ENCODE data around the gene PDE11A. TPM values are rescaled to one million over a fixed set of nuclear protein-coding genes. Genes with fewer than 3 reads are reported as not detected.

PDE11A gene
- total RNA-seq, 2 donors from 2014 or later = 1.5 to 1.9 TPM

DNA sequence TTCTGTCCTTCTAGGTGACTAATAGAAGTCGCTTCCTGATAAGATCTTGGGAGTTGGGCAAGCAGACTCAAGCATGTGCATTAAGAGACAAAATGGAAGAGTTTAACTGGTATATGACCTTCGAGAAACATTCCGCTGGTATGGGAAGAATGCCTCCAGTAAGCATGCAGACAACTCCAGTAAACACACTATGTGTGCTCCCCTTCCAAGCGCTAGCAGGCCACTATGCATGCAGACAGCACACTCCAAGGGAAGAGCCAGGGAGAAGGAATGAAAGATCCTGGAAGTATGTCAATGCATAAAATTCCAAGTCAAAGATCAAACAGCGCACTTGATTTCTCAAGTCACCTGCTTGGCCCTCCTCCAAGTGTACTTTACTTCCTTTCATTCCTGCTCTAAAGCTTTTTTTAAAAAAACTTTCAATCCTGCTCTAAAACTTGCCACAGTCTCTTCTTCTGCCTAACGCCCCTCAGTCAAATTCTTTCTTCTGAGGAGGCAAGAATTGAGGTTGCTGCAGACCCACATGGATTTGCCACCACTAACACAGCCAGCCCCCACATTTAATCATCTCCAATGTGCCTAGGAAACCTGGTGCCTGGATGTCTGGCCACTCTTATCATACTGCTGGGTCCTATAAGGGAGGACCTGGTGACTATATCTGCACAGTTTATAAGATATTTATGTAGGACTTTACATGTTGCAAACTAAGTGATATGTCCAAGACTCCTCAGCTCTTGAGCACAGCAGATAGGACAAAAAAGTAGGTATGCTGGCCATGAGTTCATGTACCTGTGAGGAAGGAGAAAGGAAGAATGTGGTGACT, 239.8 kb downstream of the PDE11A start:
- peaks cover 6% of the 10 kb centered on the region for H3K36me3 Mint-ChIP-seq (ENCODE audit: low read depth)
- H3K27ac ChIP-seq (ENCODE audit: low read depth, low read length) = no peak overlapping the region
- TF ChIP-seq, protein P1, sequence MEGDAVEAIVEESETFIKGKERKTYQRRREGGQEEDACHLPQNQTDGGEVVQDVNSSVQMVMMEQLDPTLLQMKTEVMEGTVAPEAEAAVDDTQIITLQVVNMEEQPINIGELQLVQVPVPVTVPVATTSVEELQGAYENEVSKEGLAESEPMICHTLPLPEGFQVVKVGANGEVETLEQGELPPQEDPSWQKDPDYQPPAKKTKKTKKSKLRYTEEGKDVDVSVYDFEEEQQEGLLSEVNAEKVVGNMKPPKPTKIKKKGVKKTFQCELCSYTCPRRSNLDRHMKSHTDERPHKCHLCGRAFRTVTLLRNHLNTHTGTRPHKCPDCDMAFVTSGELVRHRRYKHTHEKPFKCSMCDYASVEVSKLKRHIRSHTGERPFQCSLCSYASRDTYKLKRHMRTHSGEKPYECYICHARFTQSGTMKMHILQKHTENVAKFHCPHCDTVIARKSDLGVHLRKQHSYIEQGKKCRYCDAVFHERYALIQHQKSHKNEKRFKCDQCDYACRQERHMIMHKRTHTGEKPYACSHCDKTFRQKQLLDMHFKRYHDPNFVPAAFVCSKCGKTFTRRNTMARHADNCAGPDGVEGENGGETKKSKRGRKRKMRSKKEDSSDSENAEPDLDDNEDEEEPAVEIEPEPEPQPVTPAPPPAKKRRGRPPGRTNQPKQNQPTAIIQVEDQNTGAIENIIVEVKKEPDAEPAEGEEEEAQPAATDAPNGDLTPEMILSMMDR (conservative IDR thresholded peaks at IDR 0.05) = no peak
- no peak for DNase-seq
- H3K4me1 ChIP-seq (ENCODE audit: control insufficient read depth, insufficient read depth, low read length) = no peaks in the 10 kb centered on the region
- H3K36me3 ChIP-seq (ENCODE audit: control insufficient read depth, insufficient read depth, low read length) = no peaks in the 10 kb centered on the region
- WGBS, 2 experiments (ENCODE audit: insufficient coverage in 1 of 2, insufficient read length in 1 of 2) = 93 to 98% methylated on average over 5 to 6 of the region's 6 CpGs
- H3K9me3 Mint-ChIP-seq = peaks cover 47% of the 10 kb centered on the region
- H3K4me3 Mint-ChIP-seq = no peak overlapping the region
- H3K9ac ChIP-seq (ENCODE audit: extremely low read depth, low read length, poor library complexity, severe bottlenecking) = no peak overlapping the region
- H3K27me3 ChIP-seq (ENCODE audit: control insufficient read depth, insufficient read depth, low read length, poor library complexity, severe bottlenecking) = no peaks in the 10 kb centered on the region
- H3K27ac Mint-ChIP-seq = no peak overlapping the region
- peaks cover 26% of the 10 kb centered on the region for H3K27me3 Mint-ChIP-seq (ENCODE audit: insufficient read depth)
- peaks cover 8% of the 10 kb centered on the region for H3K4me1 Mint-ChIP-seq
- no peak overlapping the region for H3K4me3 ChIP-seq (ENCODE audit: low read length)
- peaks cover 50% of the 10 kb centered on the region for H3K9me3 ChIP-seq (ENCODE audit: control insufficient read depth, low read length)

DNA sequence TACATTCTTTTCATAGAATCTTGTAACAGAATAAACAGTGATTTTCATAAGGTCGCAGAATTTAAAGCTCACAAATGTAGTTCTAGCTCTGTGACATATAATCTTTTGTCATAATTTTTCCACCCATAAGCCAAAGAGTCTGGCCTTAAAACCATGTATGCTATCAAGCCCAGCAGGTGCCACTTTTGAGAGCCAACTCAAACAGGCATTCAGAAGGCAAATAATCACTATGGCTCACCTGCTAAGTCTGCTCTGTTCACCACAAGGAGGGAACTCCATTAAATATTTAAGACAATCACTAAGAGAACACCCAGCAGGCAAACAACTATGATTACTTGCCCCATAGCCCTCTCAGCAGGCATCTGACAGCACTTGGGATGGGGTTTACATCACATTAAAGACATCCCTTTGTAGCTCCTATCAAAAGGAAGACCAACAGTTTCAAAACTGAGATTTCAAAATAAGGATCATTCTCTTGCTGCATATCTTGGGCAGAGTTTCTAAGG, 241.6 kb downstream of the PDE11A start:
- TF ChIP-seq, protein P1 (conservative IDR thresholded peaks at IDR 0.05) = no peak
- Histone ChIP-seq H3K4me3 (ENCODE audit: low read length) (no peak overlapping the region), H3K27ac (ENCODE audit: low read depth, low read length) (no peak overlapping the region), H3K36me3 (ENCODE audit: control insufficient read depth, insufficient read depth, low read length) (no peaks in the 10 kb centered on the region), H3K4me1 (ENCODE audit: control insufficient read depth, insufficient read depth, low read length) (no peaks in the 10 kb centered on the region), H3K9ac (ENCODE audit: extremely low read depth, low read length, poor library complexity, severe bottlenecking) (no peak overlapping the region), H3K27me3 (ENCODE audit: control insufficient read depth, insufficient read depth, low read length, poor library complexity, severe bottlenecking) (no peaks in the 10 kb centered on the region), H3K9me3 (ENCODE audit: control insufficient read depth, low read length) (peaks cover 34% of the 10 kb centered on the region)
- peaks cover 28% of the 10 kb centered on the region for H3K9me3 Mint-ChIP-seq
- H3K27me3 Mint-ChIP-seq (ENCODE audit: insufficient read depth) = peaks cover 29% of the 10 kb centered on the region
- no peak overlapping the region for H3K27ac Mint-ChIP-seq
- WGBS, 2 experiments (ENCODE audit: insufficient coverage in 1 of 2, insufficient read length in 1 of 2) = 94 to 100% methylated on average over 1 of the region's 1 CpG
- peaks cover 8% of the 10 kb centered on the region for H3K4me1 Mint-ChIP-seq
- no peak overlapping the region for H3K4me3 Mint-ChIP-seq
- no peak for DNase-seq
- H3K36me3 Mint-ChIP-seq (ENCODE audit: low read depth) = no peaks in the 10 kb centered on the region

DNA sequence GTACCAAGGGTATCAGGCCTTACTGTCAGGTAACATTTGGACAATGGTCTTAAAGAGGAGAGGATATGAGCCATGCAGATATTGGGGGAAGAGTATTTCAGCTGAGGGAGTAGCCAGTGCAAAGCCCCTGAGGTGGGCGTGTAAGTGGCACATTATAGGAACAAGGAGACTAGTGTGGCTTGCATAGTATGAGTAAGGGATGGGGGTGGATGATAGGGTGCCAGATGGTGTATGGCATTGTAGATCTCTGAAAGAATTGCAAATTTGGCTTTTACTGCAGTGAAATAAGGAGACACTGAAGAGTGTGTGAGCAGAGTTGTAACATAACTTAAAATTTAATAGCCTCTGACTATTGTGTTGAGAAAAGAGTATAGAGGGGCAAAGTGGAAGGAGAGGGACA, 244.0 kb downstream of the PDE11A start:
- Mint-ChIP-seq H3K9me3 (peaks cover 9% of the 10 kb centered on the region), H3K27ac (no peak overlapping the region), H3K4me3 (no peak overlapping the region), H3K36me3 (ENCODE audit: low read depth) (no peaks in the 10 kb centered on the region), H3K4me1 (peaks cover 9% of the 10 kb centered on the region), H3K27me3 (ENCODE audit: insufficient read depth) (peaks cover 30% of the 10 kb centered on the region)
- TF ChIP-seq, protein P1 (conservative IDR thresholded peaks at IDR 0.05) = no peak
- Histone ChIP-seq H3K27ac (ENCODE audit: low read depth, low read length) (no peak overlapping the region), H3K27me3 (ENCODE audit: control insufficient read depth, insufficient read depth, low read length, poor library complexity, severe bottlenecking) (no peaks in the 10 kb centered on the region), H3K9me3 (ENCODE audit: control insufficient read depth, low read length) (peaks cover 14% of the 10 kb centered on the region), H3K9ac (ENCODE audit: extremely low read depth, low read length, poor library complexity, severe bottlenecking) (no peak overlapping the region), H3K36me3 (ENCODE audit: control insufficient read depth, insufficient read depth, low read length) (no peaks in the 10 kb centered on the region), H3K4me3 (ENCODE audit: low read length) (no peak overlapping the region), H3K4me1 (ENCODE audit: control insufficient read depth, insufficient read depth, low read length) (peaks cover 4% of the 10 kb centered on the region)
- 92 to 100% methylated on average over 1 of the region's 1 CpG for WGBS, 2 experiments (ENCODE audit: insufficient coverage in 1 of 2, insufficient read length in 1 of 2)
- no peak for DNase-seq
